H9 (cell line): ENCODE measurements around the gene ALDH9A1. TPM values are rescaled to one million over a fixed set of nuclear protein-coding genes. Genes with fewer than 3 reads are reported as not detected.

ENCODE experiments used
- DNase-seq: peaks from one replicate; pipeline ENCODE4 v3.0.0-alpha.2; 2017
- H2AFZ ChIP-seq: one replicate; pipeline ENCODE4 v1.6.1; 2013; ENCODE audit warnings: mild to moderate bottlenecking, low read length, control low read depth, moderate library complexity
- H2AK5ac ChIP-seq: 2 replicates; pipeline ENCODE4 v1.6.1; 2013; ENCODE audit warnings: low read length, control low read depth, mixed read lengths; ENCODE audit not compliant: insufficient read length
- H2BK120ac ChIP-seq: one replicate; pipeline ENCODE4 v1.6.1; 2013; ENCODE audit warnings: low read depth, mild to moderate bottlenecking, low read length, control low read depth, inconsistent platforms; ENCODE audit not compliant: poor library complexity, severe bottlenecking
- H2BK12ac ChIP-seq: 2 replicates; pipeline ENCODE4 v1.6.1; 2013; ENCODE audit warnings: low read length, control low read depth, mixed read lengths, low read depth; ENCODE audit not compliant: insufficient read length
- H2BK15ac ChIP-seq: 2 replicates; pipeline ENCODE4 v1.6.1; 2013; ENCODE audit warnings: low read depth, low read length, control low read depth
- H2BK20ac ChIP-seq: one replicate; pipeline ENCODE4 v1.6.1; 2013; ENCODE audit warnings: low read depth, mild to moderate bottlenecking, low read length, control low read depth, inconsistent platforms; ENCODE audit not compliant: poor library complexity, severe bottlenecking
- H2BK5ac ChIP-seq: 2 replicates; pipeline ENCODE4 v1.6.1; 2013; ENCODE audit warnings: low read length, control low read depth, mixed read lengths; ENCODE audit not compliant: insufficient read length
- H3K14ac ChIP-seq: 2 replicates; pipeline ENCODE4 v1.6.1; 2013; ENCODE audit warnings: low read length, control low read depth; ENCODE audit not compliant: insufficient read depth
- H3K18ac ChIP-seq: 2 replicates; pipeline ENCODE4 v1.6.1; 2013; ENCODE audit warnings: low read depth, mild to moderate bottlenecking, mixed read lengths, low read length, control low read depth; ENCODE audit not compliant: insufficient read length
- H3K23ac ChIP-seq: 2 replicates; pipeline ENCODE4 v1.6.1; 2013; ENCODE audit warnings: low read length, control low read depth, mixed read lengths, low read depth; ENCODE audit not compliant: insufficient read length
- H3K23me2 ChIP-seq: 2 replicates; pipeline ENCODE4 v1.6.1; 2013; ENCODE audit warnings: low read depth, mild to moderate bottlenecking, mixed read lengths, low read length, control low read depth; ENCODE audit not compliant: insufficient read length, poor library complexity, severe bottlenecking
- H3K27ac ChIP-seq: 2 replicates; pipeline ENCODE4 v1.5.1; 2013; ENCODE audit warnings: low read length, control low read depth, mixed read lengths, low read depth; ENCODE audit not compliant: insufficient read length
- H3K27me3 ChIP-seq: 2 replicates; pipeline ENCODE4 v1.6.1; 2013; ENCODE audit warnings: low read length, control low read depth, inconsistent platforms; ENCODE audit not compliant: insufficient read depth
- H3K4ac ChIP-seq: 2 replicates; pipeline ENCODE4 v1.6.1; 2013; ENCODE audit warnings: low read depth, mild to moderate bottlenecking, control low read depth, inconsistent platforms, low read length, moderate library complexity
- H3K4me1 ChIP-seq: 2 replicates; pipeline ENCODE4 v1.6.1; 2013; ENCODE audit warnings: low read length, control low read depth, inconsistent platforms; ENCODE audit not compliant: insufficient read depth
- H3K4me2 ChIP-seq: 2 replicates; pipeline ENCODE4 v1.6.1; 2013; ENCODE audit warnings: low read length, control low read depth, mixed read lengths; ENCODE audit not compliant: insufficient read length, insufficient read depth
- H3K56ac ChIP-seq: 2 replicates; pipeline ENCODE4 v1.6.1; 2013; ENCODE audit warnings: low read depth, mild to moderate bottlenecking, mixed read lengths, low read length, control low read depth; ENCODE audit not compliant: insufficient read length
- H3K79me1 ChIP-seq: 2 replicates; pipeline ENCODE4 v1.6.1; 2013; ENCODE audit warnings: low read depth, mild to moderate bottlenecking, moderate library complexity, low read length, control low read depth, inconsistent platforms; ENCODE audit not compliant: insufficient read depth, poor library complexity, severe bottlenecking
- H3K79me2 ChIP-seq: 2 replicates; pipeline ENCODE4 v1.6.1; 2013; ENCODE audit warnings: low read length, control low read depth, inconsistent platforms; ENCODE audit not compliant: insufficient read depth
- H3K9ac ChIP-seq: 2 replicates; pipeline ENCODE4 v1.6.1; 2013; ENCODE audit warnings: low read length, control low read depth, mixed read lengths; ENCODE audit not compliant: insufficient read length; ENCODE audit errors: extremely low read depth
- H3K9me3 ChIP-seq: one replicate; pipeline ENCODE4 v1.6.1; 2013; ENCODE audit warnings: low read depth, low read length, inconsistent platforms; ENCODE audit not compliant: control insufficient read depth
- H3T11ph ChIP-seq: one replicate; pipeline ENCODE4 v1.6.1; 2013; ENCODE audit warnings: mild to moderate bottlenecking, low read length, control low read depth, inconsistent platforms
- H4K20me1 ChIP-seq: one replicate; pipeline ENCODE4 v1.6.1; 2013; ENCODE audit not compliant: control insufficient read depth, insufficient read length, insufficient read depth
- H4K5ac ChIP-seq: 2 replicates; pipeline ENCODE4 v1.6.1; 2013; ENCODE audit warnings: low read depth, mild to moderate bottlenecking, mixed read lengths, low read length, control low read depth; ENCODE audit not compliant: insufficient read length
- H4K8ac ChIP-seq: replicated peaks from 2 replicates; pipeline ENCODE4 v1.6.1; 2013; ENCODE audit warnings: low read length, control low read depth, mixed read lengths, low read depth; ENCODE audit not compliant: insufficient read length
- H4K91ac ChIP-seq: 2 replicates; pipeline ENCODE4 v1.6.1; 2013; ENCODE audit warnings: low read depth, mild to moderate bottlenecking, moderate library complexity, mixed read lengths, low read length, control low read depth; ENCODE audit not compliant: insufficient read length
- H3K27ac Mint-ChIP-seq, 3 experiments: 2 replicates in 2 of 3; 3 replicates in 1 of 3; pipeline ENCODE4 v1.8.0; 2020 to 2021; ENCODE audit warnings: mixed read lengths in 3 of 3, mild to moderate bottlenecking in 1 of 3, moderate library complexity in 1 of 3
- H3K27me3 Mint-ChIP-seq: 2 replicates; pipeline ENCODE4 v1.8.0; 2021; ENCODE audit warnings: low read depth, mild to moderate bottlenecking, moderate library complexity, mixed read lengths
- H3K36me3 Mint-ChIP-seq, 3 experiments: 2 replicates in 2 of 3; 3 replicates in 1 of 3; pipeline ENCODE4 v1.8.0; 2020 to 2021; ENCODE audit warnings: low read depth in 3 of 3, mixed read lengths in 3 of 3; ENCODE audit not compliant: insufficient read depth in 1 of 3
- H3K4me1 Mint-ChIP-seq, 2 experiments: 2 replicates each; pipeline ENCODE4 v1.8.0; 2020; ENCODE audit warnings: mixed read lengths in 2 of 2
- H3K4me3 Mint-ChIP-seq, 2 experiments: 2 replicates in 1 of 2; 3 replicates in 1 of 2; pipeline ENCODE4 v1.8.0; 2020 to 2021; ENCODE audit warnings: mild to moderate bottlenecking in 2 of 2, mixed read lengths in 2 of 2, moderate library complexity in 1 of 2
- H3K9me3 Mint-ChIP-seq, 2 experiments: 2 replicates in 1 of 2; 3 replicates in 1 of 2; pipeline ENCODE4 v1.8.0; 2020; ENCODE audit warnings: mild to moderate bottlenecking in 2 of 2, mixed read lengths in 2 of 2, moderate library complexity in 1 of 2
- WGBS: extraction: QIAGEN DNeasy Blood & Tissue Kit; methylation state at CpG from one replicate; pipeline ENCODE4 v1.1.7; 2013; ENCODE audit warnings: missing lambda C conversion rate, low lambda C conversion rate, mixed read lengths; ENCODE audit not compliant: insufficient read length; ENCODE audit errors: extremely low coverage; 5-methylcytosine and 5-hydroxymethylcytosine counted together
- total RNA-seq: library from RNA; stranded (reverse); gene quantifications from 2 replicates; pipeline ENCODE4 v1.2.1, GENCODE V29; 2021
- TF ChIP-seq, protein P1 (sequence below): fragments of 200-600 bp; sonication (generic); conservative IDR thresholded peaks from 3 replicates; pipeline ENCODE4 v1.8.0; 2021; ENCODE audit warnings: antibody characterized with exemption, mild to moderate bottlenecking

The ALDH9A1 gene
- total RNA-seq, 1 experiment from 2014 or later, result 55.0 TPM

DNA sequence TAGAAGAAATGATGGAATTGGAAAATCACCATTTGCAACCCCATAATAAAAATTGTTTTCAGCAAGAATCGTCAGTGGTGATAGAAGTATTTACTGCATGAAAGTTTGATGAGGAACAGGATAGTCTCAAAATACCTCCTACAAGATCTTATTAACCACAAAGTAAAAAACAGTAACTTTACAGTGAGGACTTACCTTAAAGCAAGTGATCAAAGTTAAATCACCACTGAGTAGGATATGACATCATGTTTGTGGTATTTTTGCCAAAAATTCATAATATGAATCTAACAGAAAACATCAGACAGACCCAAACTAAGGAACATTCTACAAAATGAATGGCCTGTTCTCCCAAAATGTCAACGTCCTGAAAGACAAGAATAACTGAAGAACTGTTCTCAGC lies 19.9 kb downstream of the ALDH9A1 start:
- no peaks in the 10 kb centered on the region for H4K20me1 ChIP-seq

More for the DNA sequence above, 19.9 kb downstream of the ALDH9A1 start:
- no peak overlapping the region for H3K9ac ChIP-seq
- H3K4ac ChIP-seq, result no peak overlapping the region
- Mint-ChIP-seq H3K4me1 (no peaks in the 10 kb centered on the region), H3K27ac (no peak overlapping the region), H3K27me3 (no peaks in the 10 kb centered on the region), H3K9me3 (peaks cover 2 to 5% of the 10 kb centered on the region in 2 experiments; a peak in 3 of 5 replicates), H3K36me3 (peaks cover 38 to 70% (median 66%) of the 10 kb centered on the region in 3 experiments; a peak in 6 of 7 replicates), H3K4me3 (no peak overlapping the region)
- no peak overlapping the region for H3K18ac ChIP-seq
- no peak overlapping the region for H3K56ac ChIP-seq
- H2BK5ac ChIP-seq, result no peak overlapping the region
- H4K5ac ChIP-seq, result no peak overlapping the region
- H3K27me3 ChIP-seq, result no peaks in the 10 kb centered on the region
- no peaks in the 10 kb centered on the region for H3K4me1 ChIP-seq
- no peak overlapping the region for H2AK5ac ChIP-seq
- H2BK120ac ChIP-seq, result no peak overlapping the region
- TF ChIP-seq, protein P1, sequence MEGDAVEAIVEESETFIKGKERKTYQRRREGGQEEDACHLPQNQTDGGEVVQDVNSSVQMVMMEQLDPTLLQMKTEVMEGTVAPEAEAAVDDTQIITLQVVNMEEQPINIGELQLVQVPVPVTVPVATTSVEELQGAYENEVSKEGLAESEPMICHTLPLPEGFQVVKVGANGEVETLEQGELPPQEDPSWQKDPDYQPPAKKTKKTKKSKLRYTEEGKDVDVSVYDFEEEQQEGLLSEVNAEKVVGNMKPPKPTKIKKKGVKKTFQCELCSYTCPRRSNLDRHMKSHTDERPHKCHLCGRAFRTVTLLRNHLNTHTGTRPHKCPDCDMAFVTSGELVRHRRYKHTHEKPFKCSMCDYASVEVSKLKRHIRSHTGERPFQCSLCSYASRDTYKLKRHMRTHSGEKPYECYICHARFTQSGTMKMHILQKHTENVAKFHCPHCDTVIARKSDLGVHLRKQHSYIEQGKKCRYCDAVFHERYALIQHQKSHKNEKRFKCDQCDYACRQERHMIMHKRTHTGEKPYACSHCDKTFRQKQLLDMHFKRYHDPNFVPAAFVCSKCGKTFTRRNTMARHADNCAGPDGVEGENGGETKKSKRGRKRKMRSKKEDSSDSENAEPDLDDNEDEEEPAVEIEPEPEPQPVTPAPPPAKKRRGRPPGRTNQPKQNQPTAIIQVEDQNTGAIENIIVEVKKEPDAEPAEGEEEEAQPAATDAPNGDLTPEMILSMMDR, result no peak
- H3K79me2 ChIP-seq, result no peaks in the 10 kb centered on the region
- WGBS, result no CpG with 5 or more reads among the region's 2 CpGs
- H4K91ac ChIP-seq, result no peak overlapping the region
- no peak for DNase-seq
- H4K8ac ChIP-seq, result no peak overlapping the region
- no peak overlapping the region for H3K27ac ChIP-seq
- no peak overlapping the region for H3K23ac ChIP-seq
- no peak overlapping the region for H2BK15ac ChIP-seq
- H3K79me1 ChIP-seq, result no peaks in the 10 kb centered on the region
- H3K14ac ChIP-seq, result no peak overlapping the region
- H2BK12ac ChIP-seq, result no peak overlapping the region
- H3K4me2 ChIP-seq, result no peak overlapping the region
- no peak overlapping the region for H2AFZ ChIP-seq
- no peaks in the 10 kb centered on the region for H3K9me3 ChIP-seq
- H3T11ph ChIP-seq, result no peak overlapping the region
- no peak overlapping the region for H2BK20ac ChIP-seq
- no peaks in the 10 kb centered on the region for H3K23me2 ChIP-seq
